ENCODE data around the gene RAB33B.
"Not testable (repeated sequence)": the region's sequence is repeated elsewhere in the genome, so short reads cannot be mapped to it uniquely, and the experiment has no call there.

Gene RAB33B

DNA sequence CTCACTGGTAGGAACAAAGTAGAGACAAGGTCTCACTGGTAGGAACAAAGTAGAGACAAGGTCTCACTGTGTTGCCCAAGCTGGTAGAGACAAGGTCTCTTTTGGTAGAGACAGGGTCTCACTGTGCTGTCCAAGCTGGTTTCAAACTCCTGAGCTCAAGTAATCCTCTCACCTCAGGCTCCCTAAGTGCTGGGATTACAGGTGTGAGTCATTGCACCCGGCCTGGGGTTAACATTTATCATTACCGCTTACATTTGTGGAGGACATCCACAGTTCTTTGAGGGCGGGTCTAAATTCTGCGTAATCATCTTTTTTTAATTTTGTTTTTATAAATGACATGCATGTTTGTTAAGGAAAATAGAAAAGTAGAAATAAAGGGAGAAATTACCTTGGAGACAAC is 12.0 kb downstream of the RAB33B start:
- H3K9me3 ChIP-seq (ENCODE audit: insufficient read depth, low read length): no peaks in the 10 kb centered on the region
- no peak overlapping the region for H3K27ac ChIP-seq (ENCODE audit: low read depth, low read length)
- H3K9ac ChIP-seq (ENCODE audit: low read length): no peak overlapping the region
- no peak overlapping the region for H2AFZ ChIP-seq (ENCODE audit: low read depth, low read length, severe bottlenecking)
- H3K27me3 ChIP-seq (ENCODE audit: low read length): no peaks in the 10 kb centered on the region
- no peaks in the 10 kb centered on the region for H3K9me2 ChIP-seq (replicated peaks; ENCODE audit: insufficient read depth, low read length)
- H4K20me1 ChIP-seq (ENCODE audit: low read depth, low read length): no peaks in the 10 kb centered on the region
- TF ChIP-seq CTCF (IDR thresholded peaks at IDR 0.05; ENCODE audit: insufficient read depth, low read length, poor library complexity, severe bottlenecking) (no peak), EZH2phosphoT487 (conservative IDR thresholded peaks at IDR 0.05; ENCODE audit: low read length) (no peak)
- no peaks in the 10 kb centered on the region for H3K36me3 ChIP-seq (ENCODE audit: low read length)
- H3K79me2 ChIP-seq (ENCODE audit: insufficient read depth, low read length): peaks cover 40% of the 10 kb centered on the region
- no peak overlapping the region for H3K4me3 ChIP-seq (ENCODE audit: insufficient read depth, low read length, poor library complexity, severe bottlenecking)
- no peak overlapping the region for H3K4me2 ChIP-seq (ENCODE audit: low read depth, low read length, poor library complexity, severe bottlenecking)
- no peaks in the 10 kb centered on the region for H3F3A ChIP-seq (ENCODE audit: insufficient read depth)

GRCh38 chr4:139468756-139469155 is 14.8 kb downstream of the RAB33B start:
- not testable (repeated sequence) for H3K36me3 ChIP-seq (ENCODE audit: low read length); H3K9me2 ChIP-seq (replicated peaks; ENCODE audit: insufficient read depth, low read length); H3K27me3 ChIP-seq (ENCODE audit: low read length); H4K20me1 ChIP-seq (ENCODE audit: low read depth, low read length); H2AFZ ChIP-seq (ENCODE audit: low read depth, low read length, severe bottlenecking); H3K27ac ChIP-seq (ENCODE audit: low read depth, low read length); H3K4me3 ChIP-seq (ENCODE audit: insufficient read depth, low read length, poor library complexity, severe bottlenecking); H3F3A ChIP-seq (ENCODE audit: insufficient read depth); H3K9me3 ChIP-seq (ENCODE audit: insufficient read depth, low read length); H3K9ac ChIP-seq (ENCODE audit: low read length); H3K4me2 ChIP-seq (ENCODE audit: low read depth, low read length, poor library complexity, severe bottlenecking)
- H3K79me2 ChIP-seq (ENCODE audit: insufficient read depth, low read length): peaks cover 40% of the 10 kb centered on the region; the same call in 1 of the 2 replicates

DNA sequence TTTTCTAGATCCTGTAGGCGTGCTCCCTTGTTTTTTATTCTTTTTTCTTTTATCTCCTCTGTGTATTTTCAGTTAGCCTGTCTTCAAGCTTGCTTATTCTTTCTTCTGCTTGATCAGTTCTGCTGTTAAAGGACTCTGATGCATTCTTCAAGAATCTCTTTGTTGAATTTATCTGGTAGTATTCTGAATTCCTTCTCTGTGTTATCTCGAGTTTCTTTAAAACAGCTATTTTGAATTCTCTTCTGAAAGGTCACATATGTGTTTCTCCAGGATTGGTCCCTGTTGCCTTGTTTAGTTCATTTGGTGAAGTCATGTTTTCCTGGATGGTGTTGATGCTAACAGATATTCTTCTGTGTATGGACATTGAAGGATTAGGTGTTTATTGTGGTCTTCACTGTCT is 15.3 kb downstream of the RAB33B start:
- Histone ChIP-seq H3K9me2 (replicated peaks; ENCODE audit: insufficient read depth, low read length) (no peaks in the 10 kb centered on the region), H3K27me3 (ENCODE audit: low read length) (no peaks in the 10 kb centered on the region), H4K20me1 (ENCODE audit: low read depth, low read length) (no peaks in the 10 kb centered on the region), H3F3A (ENCODE audit: insufficient read depth) (no peaks in the 10 kb centered on the region), H2AFZ (ENCODE audit: low read depth, low read length, severe bottlenecking) (no peak overlapping the region), H3K36me3 (ENCODE audit: low read length) (peaks cover 3% of the 10 kb centered on the region; the same call in 1 of the 2 replicates), H3K4me2 (ENCODE audit: low read depth, low read length, poor library complexity, severe bottlenecking) (no peak overlapping the region), H3K9me3 (ENCODE audit: insufficient read depth, low read length) (no peaks in the 10 kb centered on the region), H3K79me2 (ENCODE audit: insufficient read depth, low read length) (peaks cover 36% of the 10 kb centered on the region; the same call in 1 of the 2 replicates), H3K27ac (ENCODE audit: low read depth, low read length) (no peak overlapping the region), H3K4me3 (ENCODE audit: insufficient read depth, low read length, poor library complexity, severe bottlenecking) (no peak overlapping the region), H3K9ac (ENCODE audit: low read length) (no peak overlapping the region)
- no peak for TF ChIP-seq EZH2phosphoT487 (conservative IDR thresholded peaks at IDR 0.05; ENCODE audit: low read length)

DNA sequence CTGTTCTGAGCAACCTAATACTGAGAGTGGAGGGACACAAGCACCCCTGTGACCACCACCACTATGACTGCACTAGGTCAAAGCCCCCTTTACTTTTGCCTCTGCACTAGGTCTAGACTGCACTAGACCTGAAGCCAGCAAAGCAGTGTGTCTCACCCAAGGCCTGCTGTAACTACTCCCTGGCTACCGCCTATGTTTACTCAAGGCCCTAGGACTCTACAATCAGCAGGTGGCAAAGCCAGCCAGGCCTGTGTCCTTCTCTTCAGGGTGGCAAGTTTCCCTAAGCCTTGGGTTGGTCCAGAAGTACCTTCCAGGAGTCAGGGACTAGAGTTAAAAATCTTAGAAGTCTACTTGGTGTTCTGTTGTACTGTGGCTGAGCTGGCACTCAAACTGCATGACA is 15.9 kb downstream of the RAB33B start:
- Histone ChIP-seq H3K4me3 (ENCODE audit: insufficient read depth, low read length, poor library complexity, severe bottlenecking) (no peak overlapping the region), H3K27ac (ENCODE audit: low read depth, low read length) (no peak overlapping the region), H4K20me1 (ENCODE audit: low read depth, low read length) (no peaks in the 10 kb centered on the region), H3K9me2 (replicated peaks; ENCODE audit: insufficient read depth, low read length) (no peaks in the 10 kb centered on the region), H3K27me3 (ENCODE audit: low read length) (no peaks in the 10 kb centered on the region), H3K4me2 (ENCODE audit: low read depth, low read length, poor library complexity, severe bottlenecking) (no peak overlapping the region), H3K9me3 (ENCODE audit: insufficient read depth, low read length) (no peaks in the 10 kb centered on the region), H3K9ac (ENCODE audit: low read length) (no peak overlapping the region), H3K36me3 (ENCODE audit: low read length) (peaks cover 3% of the 10 kb centered on the region; the same call in 1 of the 2 replicates), H3K79me2 (ENCODE audit: insufficient read depth, low read length) (peaks cover 36% of the 10 kb centered on the region; the same call in 1 of the 2 replicates), H3F3A (ENCODE audit: insufficient read depth) (no peaks in the 10 kb centered on the region), H2AFZ (ENCODE audit: low read depth, low read length, severe bottlenecking) (no peak overlapping the region)
- no peak for TF ChIP-seq EZH2phosphoT487 (conservative IDR thresholded peaks at IDR 0.05; ENCODE audit: low read length)
- no peak for TF ChIP-seq CTCF (IDR thresholded peaks at IDR 0.05; ENCODE audit: insufficient read depth, low read length, poor library complexity, severe bottlenecking)
